ENCODE measurements around the gene SVOP. TPM values are rescaled to one million over a fixed set of nuclear protein-coding genes. Genes with fewer than 3 reads are reported as not detected.

The SVOP gene
- polyA plus RNA-seq, 2 of the 4 experiments (the other 2 are of a cell fraction): not detected

DNA sequence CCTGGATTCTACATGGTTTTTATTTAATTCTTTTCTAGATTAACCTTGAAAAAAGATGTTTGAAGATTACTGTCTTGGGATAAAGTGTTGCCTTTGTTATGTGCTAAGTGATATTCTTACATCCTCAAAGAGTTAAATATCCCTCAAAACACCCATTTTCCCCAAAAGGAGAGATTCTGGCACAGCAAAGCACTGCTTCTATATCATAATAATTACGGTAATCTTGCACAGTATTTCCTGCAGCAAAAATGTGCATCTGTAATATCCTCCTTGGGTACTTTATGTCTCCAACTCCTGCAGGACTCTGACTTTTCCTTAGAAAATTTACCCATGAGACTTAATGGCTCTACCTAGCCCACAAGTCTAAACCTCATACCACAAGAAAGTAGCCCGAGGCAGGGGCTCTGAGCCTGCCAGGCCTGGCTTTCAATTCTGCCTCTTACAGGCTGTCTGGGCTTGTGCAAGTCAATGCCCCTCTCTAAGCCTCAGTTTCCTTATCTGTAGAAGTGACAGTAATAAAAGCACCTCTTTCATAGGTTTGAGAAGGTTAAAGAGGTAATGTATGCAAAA lies 45.8 kb downstream of the SVOP start (continued):
- TF ChIP-seq, protein P1, sequence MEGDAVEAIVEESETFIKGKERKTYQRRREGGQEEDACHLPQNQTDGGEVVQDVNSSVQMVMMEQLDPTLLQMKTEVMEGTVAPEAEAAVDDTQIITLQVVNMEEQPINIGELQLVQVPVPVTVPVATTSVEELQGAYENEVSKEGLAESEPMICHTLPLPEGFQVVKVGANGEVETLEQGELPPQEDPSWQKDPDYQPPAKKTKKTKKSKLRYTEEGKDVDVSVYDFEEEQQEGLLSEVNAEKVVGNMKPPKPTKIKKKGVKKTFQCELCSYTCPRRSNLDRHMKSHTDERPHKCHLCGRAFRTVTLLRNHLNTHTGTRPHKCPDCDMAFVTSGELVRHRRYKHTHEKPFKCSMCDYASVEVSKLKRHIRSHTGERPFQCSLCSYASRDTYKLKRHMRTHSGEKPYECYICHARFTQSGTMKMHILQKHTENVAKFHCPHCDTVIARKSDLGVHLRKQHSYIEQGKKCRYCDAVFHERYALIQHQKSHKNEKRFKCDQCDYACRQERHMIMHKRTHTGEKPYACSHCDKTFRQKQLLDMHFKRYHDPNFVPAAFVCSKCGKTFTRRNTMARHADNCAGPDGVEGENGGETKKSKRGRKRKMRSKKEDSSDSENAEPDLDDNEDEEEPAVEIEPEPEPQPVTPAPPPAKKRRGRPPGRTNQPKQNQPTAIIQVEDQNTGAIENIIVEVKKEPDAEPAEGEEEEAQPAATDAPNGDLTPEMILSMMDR (IDR thresholded peaks at IDR 0.05): no peak
- TF ChIP-seq REST (IDR thresholded peaks at IDR 0.05) (no peak), ZSCAN20 (CRISPR knock-in tag; IDR thresholded peaks at IDR 0.05) (no peak), ZFP36 (IDR thresholded peaks at IDR 0.05; ENCODE audit: borderline replicate concordance, partially characterized antibody) (no peak), TFCP2L1 (CRISPR knock-in tag; IDR thresholded peaks at IDR 0.05) (no peak)
- TF ChIP-seq, protein P2, sequence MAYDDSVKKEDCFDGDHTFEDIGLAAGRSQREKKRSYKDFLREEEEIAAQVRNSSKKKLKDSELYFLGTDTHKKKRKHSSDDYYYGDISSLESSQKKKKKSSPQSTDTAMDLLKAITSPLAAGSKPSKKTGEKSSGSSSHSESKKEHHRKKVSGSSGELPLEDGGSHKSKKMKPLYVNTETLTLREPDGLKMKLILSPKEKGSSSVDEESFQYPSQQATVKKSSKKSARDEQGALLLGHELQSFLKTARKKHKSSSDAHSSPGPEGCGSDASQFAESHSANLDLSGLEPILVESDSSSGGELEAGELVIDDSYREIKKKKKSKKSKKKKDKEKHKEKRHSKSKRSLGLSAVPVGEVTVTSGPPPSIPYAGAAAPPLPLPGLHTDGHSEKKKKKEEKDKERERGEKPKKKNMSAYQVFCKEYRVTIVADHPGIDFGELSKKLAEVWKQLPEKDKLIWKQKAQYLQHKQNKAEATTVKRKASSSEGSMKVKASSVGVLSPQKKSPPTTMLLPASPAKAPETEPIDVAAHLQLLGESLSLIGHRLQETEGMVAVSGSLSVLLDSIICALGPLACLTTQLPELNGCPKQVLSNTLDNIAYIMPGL (CRISPR knock-in tag; IDR thresholded peaks at IDR 0.05; ENCODE audit: borderline replicate concordance): no peak

DNA sequence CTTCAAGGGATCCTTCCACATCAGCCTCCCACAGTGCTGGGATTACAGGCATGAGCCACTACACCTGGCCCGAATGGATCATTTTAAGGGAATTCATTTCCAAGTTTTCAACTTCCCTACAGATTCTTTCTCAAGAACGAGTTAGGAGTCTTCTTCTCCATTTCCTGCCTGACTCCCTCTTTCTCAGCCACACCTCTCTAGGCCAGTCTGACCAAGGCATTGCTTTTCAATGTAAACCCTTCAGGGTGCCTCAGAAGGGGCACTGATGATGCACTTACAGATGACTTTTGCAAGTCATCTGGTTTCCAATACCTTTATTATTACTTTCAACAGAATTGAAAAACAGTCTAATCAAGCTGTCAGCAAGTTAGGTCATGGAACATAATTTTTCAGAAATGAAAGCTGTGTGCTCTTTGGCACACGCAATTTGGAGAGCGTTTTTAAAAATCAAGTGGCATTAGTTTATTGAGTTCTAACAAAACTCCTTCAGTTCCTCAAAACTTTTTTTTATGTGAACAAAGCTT lies 47.2 kb downstream of the SVOP start:
- DNase-seq (ENCODE audit: low read depth in 1 of 2, low spot score in 1 of 2): no peak
- no peak overlapping the region for H3K4me3 ChIP-seq
- no peak overlapping the region for H3K27ac ChIP-seq
- no peak for FAIRE-seq
- WGBS (ENCODE audit: missing lambda C conversion rate): 36% methylated on average over 4 of the region's 4 CpGs
- ChIA-PET POLR2A (no interaction called here), CTCF (no interaction called here)
- H3K9me3 ChIP-seq: no peaks in the 10 kb centered on the region
- no peak for TF ChIP-seq KDM1A (IDR thresholded peaks at IDR 0.05; ENCODE audit: low read depth)
- no peak for TF ChIP-seq RCOR1 (IDR thresholded peaks at IDR 0.05; ENCODE audit: low read depth, low read length)
- no peak for TF ChIP-seq GATA3 (IDR thresholded peaks at IDR 0.05; ENCODE audit: borderline replicate concordance)
- no peak for TF ChIP-seq RARB (CRISPR knock-in tag; IDR thresholded peaks at IDR 0.05)
- TF ChIP-seq, protein P3, sequence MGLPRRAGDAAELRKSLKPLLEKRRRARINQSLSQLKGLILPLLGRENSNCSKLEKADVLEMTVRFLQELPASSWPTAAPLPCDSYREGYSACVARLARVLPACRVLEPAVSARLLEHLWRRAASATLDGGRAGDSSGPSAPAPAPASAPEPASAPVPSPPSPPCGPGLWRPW (IDR thresholded peaks at IDR 0.05): no peak
- TF ChIP-seq HOXB5 (CRISPR knock-in tag; IDR thresholded peaks at IDR 0.05): no peak
- no peak for TF ChIP-seq FOXS1 (CRISPR knock-in tag; IDR thresholded peaks at IDR 0.05)
- no peak for TF ChIP-seq CBX8 (IDR thresholded peaks at IDR 0.05)
- TF ChIP-seq HOXA7 (CRISPR knock-in tag; IDR thresholded peaks at IDR 0.05): no peak
- TF ChIP-seq MYC (IDR thresholded peaks at IDR 0.05; ENCODE audit: borderline replicate concordance, low read length): no peak
- no peak for TF ChIP-seq ZNF302 (CRISPR knock-in tag; IDR thresholded peaks at IDR 0.05)
- TF ChIP-seq FOSB (CRISPR knock-in tag; IDR thresholded peaks at IDR 0.05): no peak
- TF ChIP-seq KDM5A (IDR thresholded peaks at IDR 0.05): no peak
- TF ChIP-seq FOSL2 (IDR thresholded peaks at IDR 0.05): no peak
- no peak for TF ChIP-seq FOSL2 (CRISPR knock-in tag; IDR thresholded peaks at IDR 0.05)
- no peak overlapping the region for H3K4me2 ChIP-seq
- no peak for ATAC-seq
- H3K4me1 ChIP-seq: no peaks in the 10 kb centered on the region
